ENCODE results near the gene BRD4.

DNA sequence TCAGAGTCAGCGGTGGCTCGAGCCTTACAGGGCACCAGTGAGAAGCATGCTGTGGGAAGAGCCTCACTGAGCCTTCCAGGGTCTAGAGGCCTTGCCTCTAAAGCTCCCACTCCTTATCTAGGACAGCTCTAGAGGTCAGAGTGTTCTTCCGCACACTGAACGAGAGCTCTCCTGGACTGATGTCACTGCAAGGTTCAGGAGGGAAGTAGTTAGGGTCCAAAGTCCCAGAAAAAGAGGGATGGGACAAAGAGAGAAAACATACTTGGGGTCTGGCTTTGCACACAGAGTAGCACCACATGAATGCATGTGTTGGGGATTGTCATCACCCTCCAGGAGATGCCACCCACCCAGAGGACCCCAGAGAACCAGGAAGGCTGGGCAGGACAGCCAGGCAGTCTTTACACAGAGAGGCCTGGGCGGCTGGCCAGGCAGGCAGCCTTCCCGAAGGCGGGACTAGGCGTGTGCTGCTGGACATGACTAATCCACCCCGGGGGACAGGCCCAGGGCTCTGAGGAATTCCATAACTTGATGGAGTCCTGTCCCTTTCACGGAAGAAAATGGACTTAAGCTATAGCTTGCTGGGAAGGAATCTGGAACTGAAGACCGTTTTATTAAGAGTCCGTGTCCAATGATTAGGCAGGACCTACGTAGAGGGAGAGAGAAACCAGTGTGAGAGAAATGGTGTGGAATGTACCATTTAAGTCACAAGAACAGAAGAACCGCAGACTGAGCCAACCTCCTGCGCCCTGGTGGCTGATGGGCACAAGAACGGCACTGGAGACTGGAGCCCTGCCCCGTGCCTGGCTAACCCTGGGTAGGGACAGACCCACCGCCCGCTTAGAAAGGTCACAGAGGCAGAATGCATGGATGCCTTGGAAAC lies 83.5 kb downstream of the BRD4 start:
- TF ChIP-seq CTCF (IDR thresholded peaks at IDR 0.05) = peak in 1 of 4 experiments; percentile 14
- no peak for TF ChIP-seq POLR2A (IDR thresholded peaks at IDR 0.05)

All from prostate gland (tissue), 2 donors.